HUDEP-2 (cell line): ENCODE results near the gene GTF3C2.
"Not testable (repeated sequence)": the region's sequence is repeated elsewhere in the genome, so short reads cannot be mapped to it uniquely, and the experiment has no call there.

Experiments used
- DNase-seq, 76 experiments: peaks; one replicate each; lab custom pipeline; 2025; ENCODE audit not compliant: unreplicated experiment in 76 of 76; lab: John Stamatoyannopoulos, UW

The GTF3C2 gene

GRCh38 chr2:27375513-27376099 lies 19.0 kb upstream of the GTF3C2 start:
- DNase-seq, result no peak

DNA sequence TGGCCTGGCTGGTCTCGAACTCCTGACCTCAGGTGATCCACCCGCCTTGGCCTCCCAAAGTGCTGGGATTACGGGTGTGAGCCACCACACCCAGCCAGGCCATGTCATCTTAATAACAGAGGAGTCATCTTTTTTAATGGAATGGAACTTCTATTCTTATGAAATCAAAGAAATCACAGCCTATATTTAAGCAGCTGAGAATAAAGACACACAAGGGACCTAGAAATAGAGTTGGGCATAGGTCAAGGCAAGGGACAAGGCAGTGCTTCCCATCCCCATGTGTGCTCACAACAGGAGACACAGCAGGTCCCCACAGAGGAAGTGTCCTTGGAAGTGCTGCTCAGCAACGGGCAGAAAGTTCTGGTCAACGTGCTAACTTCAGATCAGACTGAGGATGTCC lies 17.0 kb upstream of the GTF3C2 start:
- no peak for DNase-seq

DNA sequence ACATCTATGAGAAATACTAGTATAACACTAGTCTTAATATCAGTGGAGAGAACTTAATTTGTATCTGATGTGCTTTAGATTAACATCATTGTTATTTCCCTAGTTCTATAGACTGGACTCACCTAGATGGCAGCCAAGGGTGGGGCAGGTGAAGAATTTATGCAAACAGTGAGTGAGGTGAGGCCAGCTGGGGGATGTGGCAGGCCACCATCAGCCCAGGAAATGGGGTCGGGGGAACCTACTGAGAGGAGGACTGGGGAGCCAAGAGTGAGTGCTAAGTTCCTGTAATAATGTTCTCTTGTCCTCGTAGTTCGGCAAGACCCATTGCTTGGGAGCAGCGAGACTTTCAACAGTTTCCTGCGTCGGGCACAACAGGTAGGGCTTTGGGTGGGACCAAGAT lies 16.4 kb upstream of the GTF3C2 start:
- DNase-seq, result no peak

GRCh38 chr2:27370816-27371620 lies 14.5 kb upstream of the GTF3C2 start:
- peak in 62 of 76 experiments; percentile 7 to 69 (median 34) for DNase-seq

DNA sequence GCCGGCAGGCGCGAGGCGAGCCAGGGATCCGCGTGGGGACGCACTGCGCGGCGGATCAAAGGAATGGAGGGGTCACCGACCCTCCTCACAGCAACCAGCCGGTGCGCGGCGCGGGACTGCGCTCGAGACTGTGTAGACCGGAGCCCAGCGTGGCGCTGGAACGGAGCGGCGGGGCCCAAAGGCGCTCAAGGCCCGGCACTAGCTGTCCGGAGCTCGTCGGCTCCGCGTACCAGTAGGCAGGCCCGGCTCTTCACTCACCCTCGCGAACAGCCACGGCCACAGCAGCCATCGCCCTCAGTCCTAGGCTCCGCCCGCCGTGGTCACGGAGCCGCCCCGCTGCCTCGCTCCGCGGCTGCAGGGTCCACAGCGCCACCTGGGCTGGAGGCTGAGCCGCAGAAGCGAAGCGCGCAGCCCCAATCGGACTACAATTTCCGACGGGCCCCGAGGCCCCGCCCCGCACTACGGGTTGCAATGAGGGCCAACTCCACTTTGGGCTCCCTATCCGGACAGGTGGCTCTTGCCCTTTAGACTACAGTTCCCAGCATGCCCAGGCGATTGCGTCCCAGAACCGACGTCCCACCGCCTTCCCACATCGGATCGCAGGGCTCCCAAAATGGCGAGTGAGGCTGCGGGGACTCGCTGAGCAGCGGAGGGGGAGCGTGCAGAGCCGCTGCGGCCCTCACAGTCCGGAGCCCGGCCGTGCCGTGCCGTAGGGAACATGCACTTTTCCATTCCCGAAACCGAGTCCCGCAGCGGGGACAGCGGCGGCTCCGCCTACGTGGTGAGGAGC lies 13.7 kb upstream of the GTF3C2 start, which contains the start of the genes EIF2B4 and SNX17:
Gene EIF2B4 (minus strand): TSS at position 313 of the 790 bp plus-strand sequence. CDS start 24 bp downstream, at position 289.
Gene SNX17 (plus strand): TSS at position 591 of the 790 bp plus-strand sequence. CDS start 128 bp downstream, at position 719.
- DNase-seq, result peak in 75 of 76 experiments; percentile 47 to 99 (median 97)

DNA sequence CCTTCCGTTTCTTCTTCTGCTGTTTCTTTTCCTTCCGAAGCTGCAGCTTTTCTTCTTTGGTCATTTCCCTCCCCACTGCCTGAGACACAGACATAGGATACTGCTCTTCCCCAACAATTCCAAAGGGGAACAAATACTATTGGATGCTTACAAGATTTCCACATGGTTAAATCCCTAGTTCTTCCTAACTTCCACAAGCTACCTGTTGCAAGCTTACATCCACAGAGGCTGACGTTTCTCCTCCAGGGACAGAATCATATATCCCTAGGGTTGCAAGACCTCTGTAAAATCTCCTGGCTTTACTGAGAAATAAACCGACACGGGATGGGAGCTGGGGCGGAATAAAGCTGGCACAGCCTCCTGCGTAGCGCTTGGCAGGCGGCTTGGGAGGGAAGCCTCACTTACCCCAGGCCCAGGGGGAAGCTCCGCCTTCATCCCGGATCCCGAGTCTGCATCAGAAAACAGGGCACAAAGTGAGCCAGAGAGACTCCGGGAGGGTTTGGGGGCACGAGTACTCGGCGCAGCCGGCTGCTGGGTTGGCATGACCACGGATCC lies 13.0 kb upstream of the GTF3C2 start:
- peak in 37 of 76 experiments; percentile 8 to 60 (median 35) for DNase-seq

DNA sequence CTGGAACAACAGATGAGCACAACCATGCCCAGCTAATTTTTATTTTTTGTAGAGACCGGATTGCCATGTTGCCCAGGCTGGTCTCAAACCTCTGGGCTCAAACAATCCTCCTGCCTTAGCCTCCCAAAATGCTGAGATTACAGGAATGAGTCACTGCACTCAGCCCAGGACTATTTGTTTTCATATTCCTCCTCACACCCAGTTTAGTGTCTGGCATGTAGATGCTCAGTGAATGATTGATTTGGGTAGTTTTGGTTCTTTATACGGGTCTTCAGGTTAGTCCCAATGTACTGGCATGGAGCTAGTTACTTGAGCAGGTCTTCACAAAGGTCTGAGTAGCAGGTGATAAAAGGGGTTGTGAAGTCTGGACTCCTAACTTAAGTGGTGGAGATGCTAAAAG lies 7.4 kb upstream of the GTF3C2 start:
- DNase-seq, result no peak

- no peak for DNase-seq
Observed at GRCh38 chr2:27362678-27363420, 6.3 kb upstream of the GTF3C2 start.

GRCh38 chr2:27356056-27356381 lies 545 bp downstream of the GTF3C2 start:
- DNase-seq, result peak in 70 of 76 experiments; percentile 22 to 85 (median 66)

DNA sequence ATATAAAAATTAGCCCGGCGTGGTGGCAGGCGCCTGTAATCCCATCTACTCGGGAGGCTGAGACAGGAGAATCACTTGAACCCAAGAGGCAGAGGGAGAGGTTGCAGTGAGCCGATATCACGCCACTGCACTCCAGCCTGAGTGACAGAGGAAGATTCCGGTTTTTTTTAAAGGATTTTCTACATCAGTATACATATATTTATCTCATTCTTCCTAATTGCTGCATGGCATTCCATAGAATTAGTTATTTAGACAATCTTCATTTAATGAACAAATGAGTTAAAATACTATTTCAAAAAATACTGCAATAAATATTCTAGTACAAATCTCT lies 2.0 kb downstream of the GTF3C2 start:
- no peak for DNase-seq

- DNase-seq, result peak in 57 of 76 experiments; percentile 3 to 78 (median 44)
Observed at GRCh38 chr2:27353762-27354596, 2.6 kb downstream of the GTF3C2 start.

DNA sequence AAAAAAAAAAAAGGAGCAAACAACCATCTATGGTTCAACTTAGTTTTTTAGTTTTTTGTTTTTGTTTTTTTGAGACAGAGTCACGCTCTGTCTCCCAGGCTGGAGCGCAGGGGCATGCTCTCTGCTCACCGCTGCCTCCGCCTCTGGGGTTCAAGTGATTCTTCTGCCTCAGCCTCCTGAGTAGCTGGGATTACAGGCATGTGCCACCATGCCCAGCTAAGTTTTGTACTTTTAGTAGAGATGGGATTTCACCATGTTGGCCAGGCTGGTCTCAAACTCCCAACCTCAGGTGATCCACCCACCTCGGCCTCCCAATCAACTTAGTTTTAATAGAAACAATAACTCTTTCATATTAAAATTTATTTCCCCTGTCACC lies 3.2 kb downstream of the GTF3C2 start:
- DNase-seq, result not testable (repeated sequence)

DNA sequence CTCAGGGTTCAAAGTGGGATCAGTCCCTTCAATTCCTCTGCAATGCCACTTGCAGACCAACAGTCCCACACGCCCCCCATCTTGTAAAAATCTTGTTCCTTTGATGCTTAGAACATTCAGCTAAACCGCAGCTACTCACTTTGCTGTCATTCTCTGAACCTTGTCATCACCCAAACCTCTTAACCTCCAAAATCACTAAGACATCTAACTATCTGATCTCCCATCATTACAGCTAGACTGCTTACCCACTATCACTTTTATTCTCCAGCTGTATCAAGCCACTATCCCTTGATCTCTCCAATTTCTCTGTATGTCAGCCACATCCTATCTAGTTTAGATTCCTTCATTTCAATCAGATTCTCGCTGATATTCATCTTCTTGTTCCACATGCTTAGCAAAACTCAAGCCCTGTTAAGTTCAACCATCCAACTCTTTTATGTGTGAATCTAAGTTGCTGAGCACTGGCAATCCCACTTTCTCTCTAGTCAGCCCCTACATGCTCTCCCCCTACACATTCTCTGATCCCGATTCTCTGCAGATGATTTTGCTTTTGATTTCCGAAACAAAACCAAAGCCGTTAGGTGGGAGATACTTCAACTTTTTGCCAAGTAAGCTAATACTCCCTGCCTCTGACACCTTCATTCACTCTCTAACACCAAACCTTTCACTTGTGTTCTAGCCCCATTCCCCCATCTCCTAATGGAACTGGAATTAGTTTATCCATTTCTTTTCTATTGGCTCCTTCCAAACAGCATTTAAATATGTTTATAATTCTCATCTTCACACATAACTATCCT lies 4.6 kb downstream of the GTF3C2 start:
- no peak for DNase-seq

DNA sequence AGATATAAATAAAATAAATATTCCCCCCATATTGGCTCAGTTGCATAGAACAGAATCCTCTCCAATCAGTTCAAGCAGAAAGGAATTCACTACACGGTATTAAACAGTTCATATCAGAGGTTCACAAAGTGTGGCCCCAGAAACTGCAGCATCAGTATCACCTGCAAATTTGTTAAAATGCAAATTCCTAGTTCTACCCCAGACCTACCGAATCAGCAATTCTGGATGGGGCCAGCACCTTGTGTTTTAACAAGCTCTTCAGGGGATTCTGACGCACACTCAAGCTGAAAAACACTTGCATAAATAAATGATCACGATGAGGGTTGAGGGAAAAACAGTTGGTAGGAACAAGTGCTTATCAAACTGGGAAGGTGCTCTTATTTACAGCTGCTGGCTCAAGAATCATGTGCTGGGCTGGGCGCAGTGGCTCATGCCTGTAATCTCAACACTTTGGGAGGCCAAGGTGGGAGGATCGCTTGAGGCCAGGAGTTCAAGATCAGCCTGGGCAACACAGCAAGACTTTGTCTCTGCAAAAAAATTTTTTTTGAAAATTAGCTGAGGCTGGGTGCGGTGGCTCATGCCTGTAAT lies 6.4 kb downstream of the GTF3C2 start:
- peak in 2 of 76 experiments; percentile 7 to 9 for DNase-seq

- DNase-seq, result no peak
Observed at GRCh38 chr2:27347641-27348040, 8.9 kb downstream of the GTF3C2 start.

GRCh38 chr2:27336173-27336572 lies 20.4 kb downstream of the GTF3C2 start:
- DNase-seq, result no peak

GRCh38 chr2:27335311-27335710 lies 21.3 kb downstream of the GTF3C2 start:
- no peak for DNase-seq

GRCh38 chr2:27324720-27325119 lies 31.8 kb downstream of the GTF3C2 start:
- no peak for DNase-seq
